ENCODE results near the gene LRRC27. TPM values are rescaled to one million over a fixed set of nuclear protein-coding genes. Genes with fewer than 3 reads are reported as not detected.

The LRRC27 gene
- total RNA-seq, 2 experiments from 2014 or later, result 13.0 to 17.3 TPM

DNA sequence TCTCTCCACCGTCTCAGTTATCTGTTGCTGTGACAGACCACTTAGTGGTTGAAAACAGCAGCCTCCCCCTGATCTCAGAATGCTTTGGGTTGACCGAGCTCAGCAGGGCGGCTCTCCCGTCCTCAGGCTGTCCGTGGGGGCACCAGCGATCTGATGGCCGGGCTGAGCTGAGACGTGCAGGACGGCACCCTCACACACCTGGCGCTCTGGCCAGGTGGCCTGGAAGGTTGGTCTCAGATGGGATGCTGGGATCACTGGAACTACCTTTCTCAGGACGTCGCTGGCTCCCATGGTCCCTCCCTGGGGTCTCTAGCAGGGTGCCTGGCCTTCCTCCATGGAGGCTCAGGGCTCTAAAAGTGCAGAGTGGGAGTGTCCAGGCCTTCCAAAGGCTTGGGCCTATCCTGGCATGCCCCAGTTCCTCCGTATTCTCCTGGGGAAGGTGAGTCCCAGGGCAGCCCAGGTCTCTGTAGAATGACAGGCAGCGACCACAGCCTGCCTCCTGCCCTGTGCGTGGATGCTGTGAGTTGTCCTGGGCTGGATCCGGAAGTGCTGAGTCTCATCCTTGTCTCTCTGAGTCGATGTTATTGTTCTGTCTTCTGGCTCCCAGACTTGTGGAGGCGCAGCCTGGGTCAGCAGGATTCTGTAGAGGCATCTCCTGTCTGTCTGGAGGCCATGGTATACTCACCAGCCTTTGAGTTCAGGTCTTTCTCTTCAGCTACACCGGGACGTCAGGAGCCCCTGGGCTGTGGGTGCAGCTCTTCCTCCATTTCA, 52.8 kb downstream of the LRRC27 start:
- Histone ChIP-seq H3K79me2 (ENCODE audit: insufficient read depth, low read depth, low read length) (no peaks in the 10 kb centered on the region), H2AFZ (ENCODE audit: low read length) (no peak overlapping the region), H3K27ac (ENCODE audit: low read depth, low read length, poor library complexity, severe bottlenecking) (no peak overlapping the region), H3K4me3 (ENCODE audit: low read depth, low read length, poor library complexity, severe bottlenecking) (no peak overlapping the region), H3K36me3 (ENCODE audit: insufficient read depth, low read length) (no peaks in the 10 kb centered on the region), H3K9me3 (ENCODE audit: low read length) (no peaks in the 10 kb centered on the region), H4K20me1 (ENCODE audit: insufficient read depth, low read length) (no peaks in the 10 kb centered on the region), H3K9me2 (ENCODE audit: insufficient read depth, low read length) (no peaks in the 10 kb centered on the region), H3K4me1 (ENCODE audit: insufficient read depth, low read length, poor library complexity, severe bottlenecking) (peaks cover 5% of the 10 kb centered on the region), H3K4me2 (ENCODE audit: low read length) (no peak overlapping the region)
- ChIA-PET CTCF (ENCODE audit: unreplicated experiment) (interaction anchor here (0.6 kb wide), 1 partner anchor 64 kb away, joined by 3 read pairs; no protein-coding TSS in a partner anchor), POLR2A (interaction anchor here (0.8 kb wide), 1 partner anchor 83 kb away, joined by 3 read pairs; no protein-coding TSS in a partner anchor)
- no peak for DNase-seq (ENCODE audit: low spot score)
- TF ChIP-seq, protein P1, sequence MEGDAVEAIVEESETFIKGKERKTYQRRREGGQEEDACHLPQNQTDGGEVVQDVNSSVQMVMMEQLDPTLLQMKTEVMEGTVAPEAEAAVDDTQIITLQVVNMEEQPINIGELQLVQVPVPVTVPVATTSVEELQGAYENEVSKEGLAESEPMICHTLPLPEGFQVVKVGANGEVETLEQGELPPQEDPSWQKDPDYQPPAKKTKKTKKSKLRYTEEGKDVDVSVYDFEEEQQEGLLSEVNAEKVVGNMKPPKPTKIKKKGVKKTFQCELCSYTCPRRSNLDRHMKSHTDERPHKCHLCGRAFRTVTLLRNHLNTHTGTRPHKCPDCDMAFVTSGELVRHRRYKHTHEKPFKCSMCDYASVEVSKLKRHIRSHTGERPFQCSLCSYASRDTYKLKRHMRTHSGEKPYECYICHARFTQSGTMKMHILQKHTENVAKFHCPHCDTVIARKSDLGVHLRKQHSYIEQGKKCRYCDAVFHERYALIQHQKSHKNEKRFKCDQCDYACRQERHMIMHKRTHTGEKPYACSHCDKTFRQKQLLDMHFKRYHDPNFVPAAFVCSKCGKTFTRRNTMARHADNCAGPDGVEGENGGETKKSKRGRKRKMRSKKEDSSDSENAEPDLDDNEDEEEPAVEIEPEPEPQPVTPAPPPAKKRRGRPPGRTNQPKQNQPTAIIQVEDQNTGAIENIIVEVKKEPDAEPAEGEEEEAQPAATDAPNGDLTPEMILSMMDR (conservative IDR thresholded peaks at IDR 0.05; ENCODE audit: low read length), result no peak
- no peak for TF ChIP-seq EZH2phosphoT487 (IDR thresholded peaks at IDR 0.05; ENCODE audit: borderline replicate concordance, low read depth, low read length)
- no TSS peak for BruUV-seq (replicated peaks)
- intact Hi-C loops (cut with micrococcal nuclease; ENCODE audit: unreplicated experiment), result loop anchor here (5.0 to 10.0 kb wide), 2 partner anchors 150 to 252 kb away; partner anchors contain the start of gene INPP5A

DNA sequence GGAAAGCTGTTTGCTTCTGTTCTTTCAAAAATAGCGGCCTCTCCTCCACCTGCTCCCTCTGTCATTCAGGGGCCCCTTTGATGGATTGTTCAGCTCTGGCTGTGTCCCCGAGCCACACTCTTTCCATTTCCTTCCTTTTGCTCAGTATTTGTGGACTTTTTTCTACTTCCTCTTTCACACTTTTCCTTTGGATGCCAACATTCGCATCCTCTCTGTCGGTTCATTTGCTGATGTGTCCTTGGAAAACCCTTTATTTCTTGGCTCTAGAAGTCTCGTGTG, 53.3 kb downstream of the LRRC27 start:
- Histone ChIP-seq H3K79me2 (ENCODE audit: insufficient read depth, low read depth, low read length) (no peaks in the 10 kb centered on the region), H3K4me3 (ENCODE audit: low read depth, low read length, poor library complexity, severe bottlenecking) (no peak overlapping the region), H2AFZ (ENCODE audit: low read length) (no peak overlapping the region), H3K9me3 (ENCODE audit: low read length) (no peaks in the 10 kb centered on the region), H3K4me1 (ENCODE audit: insufficient read depth, low read length, poor library complexity, severe bottlenecking) (peaks cover 5% of the 10 kb centered on the region), H3K4me2 (ENCODE audit: low read length) (no peak overlapping the region), H4K20me1 (ENCODE audit: insufficient read depth, low read length) (no peaks in the 10 kb centered on the region), H3K36me3 (ENCODE audit: insufficient read depth, low read length) (no peaks in the 10 kb centered on the region), H3K9me2 (ENCODE audit: insufficient read depth, low read length) (no peaks in the 10 kb centered on the region), H3K27ac (ENCODE audit: low read depth, low read length, poor library complexity, severe bottlenecking) (no peak overlapping the region)
- DNase-seq (ENCODE audit: low spot score), result no peak
- BruUV-seq (replicated peaks), result no TSS peak
- CTCF ChIA-PET (ENCODE audit: unreplicated experiment), result no interaction called here
- intact Hi-C loops (cut with micrococcal nuclease; ENCODE audit: unreplicated experiment), result loop anchor here (5.0 to 10.0 kb wide), 2 partner anchors 149 to 252 kb away; partner anchors contain the start of gene INPP5A
- TF ChIP-seq, protein P1 (conservative IDR thresholded peaks at IDR 0.05; ENCODE audit: low read length), result no peak
- no peak for TF ChIP-seq EZH2phosphoT487 (IDR thresholded peaks at IDR 0.05; ENCODE audit: borderline replicate concordance, low read depth, low read length)
- POLR2A ChIA-PET, result interaction anchor here (0.8 kb wide), 1 partner anchor 82 kb away, joined by 3 read pairs; no protein-coding TSS in a partner anchor
